HUES64 (cell line): ENCODE data around the gene ACSBG1.

Experiments
- H3K27ac ChIP-seq: 2 replicates; pipeline ENCODE4 v1.7.0; 2013; ENCODE audit warnings: low read depth, low read length, inconsistent platforms
- H3K27me3 ChIP-seq: 2 replicates; pipeline ENCODE4 v1.6.1; 2013; ENCODE audit warnings: mild to moderate bottlenecking, low read length; ENCODE audit not compliant: insufficient read depth
- H3K36me3 ChIP-seq: 2 replicates; pipeline ENCODE4 v1.6.1; 2013; ENCODE audit warnings: mild to moderate bottlenecking, low read length; ENCODE audit not compliant: insufficient read depth
- H3K4me1 ChIP-seq: 2 replicates; pipeline ENCODE4 v1.6.1; 2013; ENCODE audit warnings: mild to moderate bottlenecking, low read length, moderate library complexity; ENCODE audit not compliant: insufficient read depth
- H3K4me3 ChIP-seq: 2 replicates; pipeline ENCODE4 v1.5.1; 2013; ENCODE audit warnings: mild to moderate bottlenecking, low read length, moderate library complexity
- H3K9ac ChIP-seq: 2 replicates; pipeline ENCODE4 v1.6.1; 2013; ENCODE audit warnings: mild to moderate bottlenecking, low read depth, low read length
- H3K9me3 ChIP-seq: 2 replicates; pipeline ENCODE4 v1.6.1; 2013; ENCODE audit warnings: low read depth, low read length; ENCODE audit not compliant: insufficient read depth
- WGBS: fragments of 150-250, 120-280 bp; methylation state at CpG from one replicate; pipeline ENCODE4 v1.1.7; 2013; ENCODE audit warnings: missing lambda C conversion rate; 5-methylcytosine and 5-hydroxymethylcytosine counted together

Gene ACSBG1

DNA sequence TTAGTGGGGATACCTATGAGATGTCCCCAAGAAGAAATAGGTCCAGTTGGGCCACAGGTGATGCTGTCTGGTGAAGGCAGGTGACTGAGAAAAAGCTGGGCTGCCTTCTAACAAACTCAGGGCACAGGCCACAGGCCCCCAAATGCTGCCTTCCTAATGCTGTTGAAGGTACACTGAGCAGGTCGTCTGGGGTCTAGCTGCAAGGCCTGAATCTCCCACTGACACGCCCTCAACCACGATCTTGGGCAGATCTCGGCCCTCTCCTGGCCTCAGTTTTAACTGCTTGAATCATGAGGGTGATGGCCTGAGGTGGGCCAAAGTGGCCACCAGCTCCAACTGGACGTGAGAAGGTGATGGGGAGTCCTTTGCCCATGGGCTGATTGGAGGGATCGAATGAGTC lies 2.1 kb upstream of the ACSBG1 start:
- H3K9ac ChIP-seq, result no peak overlapping the region
- no peak overlapping the region for H3K27ac ChIP-seq
- H3K27me3 ChIP-seq, result no peaks in the 10 kb centered on the region
- H3K4me3 ChIP-seq, result no peak overlapping the region
- peaks cover 19% of the 10 kb centered on the region for H3K4me1 ChIP-seq
- H3K36me3 ChIP-seq, result no peaks in the 10 kb centered on the region
- no peaks in the 10 kb centered on the region for H3K9me3 ChIP-seq
- 91% methylated on average over 6 of the region's 6 CpGs for WGBS

DNA sequence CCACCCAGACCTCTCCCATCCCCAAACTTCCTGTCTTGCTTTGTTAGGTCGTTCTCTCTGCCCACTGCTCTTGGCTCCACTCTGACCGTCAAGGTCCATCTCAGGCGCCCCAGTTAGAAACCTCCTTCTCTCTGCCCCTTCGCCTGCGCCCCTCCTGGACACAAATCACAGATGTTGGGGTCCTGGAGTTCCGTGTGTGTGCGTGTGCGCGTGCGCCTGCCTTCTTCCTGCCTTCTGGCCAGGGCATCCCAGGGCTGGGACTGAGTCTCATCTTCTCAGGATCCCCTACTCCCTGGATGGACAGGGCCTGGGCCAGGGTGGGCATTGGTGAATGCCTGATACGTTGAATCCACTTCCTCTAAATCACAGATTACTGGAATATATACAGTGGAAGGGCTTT lies 869 bp downstream of the ACSBG1 start:
- 86% methylated on average over 10 of the region's 11 CpGs for WGBS
- Histone ChIP-seq H3K36me3 (no peaks in the 10 kb centered on the region), H3K9me3 (no peaks in the 10 kb centered on the region), H3K27me3 (no peaks in the 10 kb centered on the region), H3K9ac (no peak overlapping the region), H3K4me1 (peaks cover 17% of the 10 kb centered on the region), H3K4me3 (no peak overlapping the region), H3K27ac (no peak overlapping the region)

DNA sequence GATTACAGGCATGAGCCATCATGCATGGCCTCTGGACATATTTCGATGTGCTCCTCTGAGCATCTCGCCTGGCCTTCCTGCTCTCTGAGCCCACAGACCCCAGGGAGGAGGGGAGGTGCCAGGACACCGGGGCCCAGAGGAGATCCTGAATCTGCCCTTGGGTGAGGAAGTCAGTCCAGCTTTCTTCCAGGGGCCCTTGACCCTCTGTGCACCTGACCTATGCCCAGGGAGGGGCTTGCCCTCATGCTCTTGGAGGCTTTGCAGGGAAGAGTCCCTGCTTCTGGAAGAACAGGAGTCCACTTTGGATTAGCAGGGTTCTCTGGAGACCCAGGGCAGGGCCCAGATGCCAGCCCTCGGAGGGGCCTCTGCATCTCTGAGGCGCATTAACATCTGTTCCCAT lies 1.4 kb downstream of the ACSBG1 start:
- Histone ChIP-seq H3K9me3 (no peaks in the 10 kb centered on the region), H3K4me3 (no peak overlapping the region), H3K27me3 (no peaks in the 10 kb centered on the region), H3K27ac (no peak overlapping the region), H3K36me3 (no peaks in the 10 kb centered on the region), H3K9ac (no peak overlapping the region), H3K4me1 (peaks cover 17% of the 10 kb centered on the region)
- WGBS, result 94% methylated on average over 5 of the region's 5 CpGs

GRCh38 chr15:78229431-78230406 lies 4.6 kb downstream of the ACSBG1 start:
- Histone ChIP-seq H3K4me3 (no peak overlapping the region), H3K27me3 (no peaks in the 10 kb centered on the region), H3K9me3 (peaks cover 7% of the 10 kb centered on the region; the same call in 1 of the 2 replicates), H3K9ac (no peak overlapping the region), H3K4me1 (peaks cover 9% of the 10 kb centered on the region), H3K27ac (no peak overlapping the region), H3K36me3 (no peaks in the 10 kb centered on the region)
- WGBS, result 94% methylated on average over 17 of the region's 17 CpGs

- 94% methylated on average over 6 of the region's 8 CpGs for WGBS
- Histone ChIP-seq H3K4me1 (no peaks in the 10 kb centered on the region), H3K4me3 (no peak overlapping the region), H3K36me3 (no peaks in the 10 kb centered on the region), H3K27ac (no peak overlapping the region), H3K9ac (no peak overlapping the region), H3K9me3 (peaks cover 7% of the 10 kb centered on the region; the same call in 1 of the 2 replicates), H3K27me3 (no peaks in the 10 kb centered on the region)
These were observed 5.9 kb downstream of the ACSBG1 start for GRCh38 chr15:78228356-78228996.

GRCh38 chr15:78225783-78226541 lies 8.4 kb downstream of the ACSBG1 start:
- Histone ChIP-seq H3K27ac (no peak overlapping the region), H3K4me3 (no peak overlapping the region), H3K4me1 (no peaks in the 10 kb centered on the region), H3K9me3 (peaks cover 7% of the 10 kb centered on the region; the same call in 1 of the 2 replicates), H3K9ac (no peak overlapping the region), H3K27me3 (no peaks in the 10 kb centered on the region), H3K36me3 (no peaks in the 10 kb centered on the region)
- 92% methylated on average over 2 of the region's 3 CpGs for WGBS

DNA sequence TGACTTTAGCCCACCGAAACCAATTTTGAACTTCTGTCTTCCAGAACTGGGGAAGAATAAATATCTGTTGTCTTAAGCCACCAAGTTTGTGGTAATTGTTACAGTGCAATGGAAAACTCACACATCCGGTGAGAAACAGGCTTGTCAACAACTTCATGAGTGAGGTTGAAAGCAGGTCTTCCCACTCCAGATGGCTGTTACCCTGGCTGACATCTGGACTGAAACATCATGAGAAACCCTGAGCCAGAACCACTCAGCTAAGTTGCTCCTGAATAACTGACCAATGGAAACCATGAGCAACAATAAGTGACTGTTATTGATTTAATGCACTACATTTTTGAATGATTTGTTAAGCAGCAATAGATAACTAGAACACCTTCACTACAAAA lies 10.3 kb downstream of the ACSBG1 start:
- no peaks in the 10 kb centered on the region for H3K36me3 ChIP-seq

GRCh38 chr15:78223396-78224022 lies 10.9 kb downstream of the ACSBG1 start:
- Histone ChIP-seq H3K27me3 (no peaks in the 10 kb centered on the region), H3K4me1 (no peaks in the 10 kb centered on the region), H3K36me3 (no peaks in the 10 kb centered on the region), H3K4me3 (no peak overlapping the region), H3K27ac (no peak overlapping the region), H3K9me3 (peaks cover 7% of the 10 kb centered on the region; the same call in 1 of the 2 replicates), H3K9ac (no peak overlapping the region)
- WGBS, result 91% methylated on average over 4 of the region's 4 CpGs

More for the DNA sequence above, 10.3 kb downstream of the ACSBG1 start:
- over 99% methylated on average over 2 of the region's 2 CpGs for WGBS
- peaks cover 7% of the 10 kb centered on the region; the same call in 1 of the 2 replicates for H3K9me3 ChIP-seq
- H3K27ac ChIP-seq, result no peak overlapping the region
- no peak overlapping the region for H3K4me3 ChIP-seq
- no peak overlapping the region for H3K9ac ChIP-seq
- H3K27me3 ChIP-seq, result no peaks in the 10 kb centered on the region
- no peaks in the 10 kb centered on the region for H3K4me1 ChIP-seq

- WGBS, result 94% methylated on average over 4 of the region's 5 CpGs
- Histone ChIP-seq H3K27me3 (no peaks in the 10 kb centered on the region), H3K4me3 (no peak overlapping the region), H3K27ac (no peak overlapping the region), H3K9me3 (peaks cover 7% of the 10 kb centered on the region; the same call in 1 of the 2 replicates), H3K4me1 (no peaks in the 10 kb centered on the region), H3K36me3 (no peaks in the 10 kb centered on the region), H3K9ac (no peak overlapping the region)
These were observed 11.5 kb downstream of the ACSBG1 start for GRCh38 chr15:78222745-78223395.

GRCh38 chr15:78220713-78221112 lies 13.7 kb downstream of the ACSBG1 start:
- no peak overlapping the region for H3K4me3 ChIP-seq
- no peaks in the 10 kb centered on the region for H3K4me1 ChIP-seq
- H3K9ac ChIP-seq, result no peak overlapping the region
- H3K27me3 ChIP-seq, result no peaks in the 10 kb centered on the region
- 100% methylated on average over 1 of the region's 1 CpG for WGBS
- no peaks in the 10 kb centered on the region for H3K36me3 ChIP-seq
- H3K27ac ChIP-seq, result no peak overlapping the region
- peaks cover 5% of the 10 kb centered on the region; the same call in 1 of the 2 replicates for H3K9me3 ChIP-seq
